Astrocyte of the cerebellum (primary cell): ENCODE measurements around the gene SUGP1.

Experiments used
- DNase-seq: peaks from one replicate; pipeline ENCODE4 v3.0.0-alpha.2; 2011; ENCODE audit warnings: low read depth
- H3K4me3 ChIP-seq: 2 replicates; pipeline ENCODE4 v1.5.1; 2011; ENCODE audit warnings: mild to moderate bottlenecking, low read depth, low read length, moderate library complexity
- CTCF ChIP-seq: IDR thresholded peaks from 2 replicates; pipeline ENCODE4 v1.5.1; 2012; ENCODE audit warnings: low read length, low read depth, moderate library complexity, mild to moderate bottlenecking; ENCODE audit errors: missing control alignments
- in situ Hi-C: cut with HindIII; loops from 2 replicates; pipeline ENCODE4 v1.10.0; 2017; ENCODE audit warnings: low sequenced_read_pairs

SUGP1 gene

GRCh38 chr19:19226663-19227062 is 93.6 kb downstream of the SUGP1 start:
- in situ Hi-C loops = no loop called here
- no peak overlapping the region for H3K4me3 ChIP-seq
- DNase-seq = no peak
- no peak for TF ChIP-seq CTCF

- TF ChIP-seq CTCF = no peak
- no peak for DNase-seq
- in situ Hi-C loops = no loop called here
- H3K4me3 ChIP-seq = no peak overlapping the region
Observed at GRCh38 chr19:19226204-19226603, 94.1 kb downstream of the SUGP1 start.
